Effector memory CD4-positive, alpha-beta T cell (primary cell): ENCODE results near the gene STAC2.
"Not testable (repeated sequence)": the region's sequence is repeated elsewhere in the genome, so short reads cannot be mapped to it uniquely, and the experiment has no call there.

Experiments
- DNase-seq, 3 donors: peaks; one replicate each; pipeline ENCODE4 v3.0.0-alpha.2; 2020
- H3K27ac ChIP-seq: 2 replicates; pipeline ENCODE4 v1.7.0; 2013; ENCODE audit warnings: mild to moderate bottlenecking, low read length, moderate library complexity; ENCODE audit not compliant: insufficient read depth, poor library complexity, severe bottlenecking
- H3K27me3 ChIP-seq: replicated peaks from 2 replicates; pipeline ENCODE4 v1.7.0; 2013; ENCODE audit warnings: mild to moderate bottlenecking, low read length; ENCODE audit not compliant: insufficient read depth, control insufficient read depth, poor library complexity, severe bottlenecking
- H3K36me3 ChIP-seq: 2 replicates; pipeline ENCODE4 v1.7.0; 2013; ENCODE audit warnings: mild to moderate bottlenecking, low read length, moderate library complexity; ENCODE audit not compliant: control insufficient read depth, insufficient read depth
- H3K4me1 ChIP-seq: 2 replicates; pipeline ENCODE4 v1.7.0; 2013; ENCODE audit warnings: low read length, mild to moderate bottlenecking; ENCODE audit not compliant: control insufficient read depth, insufficient read depth, poor library complexity, severe bottlenecking
- H3K4me3 ChIP-seq: 2 replicates; pipeline ENCODE4 v1.7.0; 2013; ENCODE audit warnings: low read length, low read depth, mild to moderate bottlenecking; ENCODE audit not compliant: insufficient read depth, poor library complexity, severe bottlenecking
- H3K9me3 ChIP-seq: 2 replicates; pipeline ENCODE4 v1.7.0; 2013; ENCODE audit warnings: mild to moderate bottlenecking, low read length, moderate library complexity; ENCODE audit not compliant: control insufficient read depth

STAC2 gene

DNA sequence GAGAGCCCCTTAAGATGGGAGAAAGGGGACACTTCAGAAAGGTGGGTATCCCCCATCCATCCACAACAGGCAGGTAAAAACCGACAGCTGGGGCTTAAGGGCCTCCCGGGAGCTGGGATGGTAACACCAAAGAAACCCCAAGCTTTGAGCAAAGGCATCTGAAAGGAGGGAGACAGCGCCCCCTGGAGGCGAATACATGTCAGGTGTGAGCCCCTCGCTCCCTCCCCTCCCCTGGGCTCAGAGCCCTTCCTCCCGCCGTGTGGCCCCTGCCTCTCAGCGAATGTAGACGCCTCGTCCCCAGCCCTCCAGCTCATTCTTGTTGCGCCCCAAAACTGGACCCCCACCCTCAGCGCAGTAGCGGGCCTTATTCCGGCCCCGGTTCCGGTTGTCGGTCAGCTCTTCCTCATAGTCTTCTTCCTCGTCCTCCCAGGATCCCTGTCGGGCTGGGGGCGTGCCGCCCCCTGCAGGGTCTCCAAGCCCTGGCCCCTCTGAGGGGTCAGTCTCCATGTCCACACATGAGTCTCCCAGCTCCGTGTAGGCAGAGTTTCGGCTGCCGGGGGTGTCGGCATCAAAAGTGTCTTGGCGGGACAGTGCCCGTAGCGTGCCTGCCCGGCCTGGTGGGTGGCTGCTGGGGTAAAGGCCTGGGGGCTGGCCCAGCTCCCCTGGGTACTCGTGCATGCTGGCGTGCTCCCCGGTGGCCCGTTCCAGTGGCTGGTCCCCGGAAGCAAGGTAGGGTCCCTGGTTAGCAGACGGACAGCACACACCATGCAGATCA is 50.6 kb downstream of the STAC2 start:
- Histone ChIP-seq H3K4me3 (no peak overlapping the region), H3K9me3 (no peaks in the 10 kb centered on the region), H3K36me3 (peaks cover 21% of the 10 kb centered on the region), H3K4me1 (no peaks in the 10 kb centered on the region), H3K27ac (no peak overlapping the region), H3K27me3 (no peaks in the 10 kb centered on the region)
- DNase-seq = peak; percentile 50 to 60 (median 55)

DNA sequence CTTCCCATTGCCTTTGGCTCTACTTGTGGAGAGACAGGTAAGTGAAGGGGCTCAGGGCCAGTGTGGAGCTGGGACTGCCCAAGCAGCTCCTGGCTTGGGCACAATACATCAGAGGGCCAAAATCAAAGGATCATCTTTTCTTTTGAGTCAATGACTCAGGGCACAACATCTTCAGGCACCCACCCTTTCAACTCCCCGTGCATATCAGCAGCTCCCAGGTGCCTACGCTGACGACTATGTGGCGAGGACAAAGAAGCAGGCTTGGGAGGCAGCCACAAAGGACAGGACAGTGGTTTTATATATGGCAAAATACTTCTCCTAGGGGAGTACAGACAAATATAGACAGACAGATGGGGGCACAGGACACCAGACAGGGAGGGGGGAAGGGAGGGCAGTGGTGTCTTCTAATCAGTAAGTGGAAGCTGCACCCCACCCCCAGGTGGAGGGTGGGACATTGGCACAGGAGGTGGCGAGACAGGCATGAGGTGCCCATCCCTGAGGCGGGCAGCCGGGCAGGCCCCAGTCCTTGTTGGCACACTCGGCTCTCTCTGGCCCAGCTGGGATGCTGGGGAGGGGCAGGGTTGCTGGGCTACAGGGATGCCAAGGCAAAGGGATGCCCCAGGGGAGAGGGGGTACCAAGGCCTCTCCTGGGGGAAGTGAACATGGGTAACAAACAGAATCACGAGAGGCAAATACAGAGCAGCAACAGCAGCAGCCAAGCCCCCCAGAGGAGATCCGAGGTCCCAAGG is 52.0 kb downstream of the STAC2 start:
- Histone ChIP-seq H3K36me3 (peaks cover 21% of the 10 kb centered on the region), H3K9me3 (no peaks in the 10 kb centered on the region), H3K4me1 (no peaks in the 10 kb centered on the region), H3K27me3 (no peaks in the 10 kb centered on the region), H3K4me3 (no peak overlapping the region), H3K27ac (no peak overlapping the region)
- no peak for DNase-seq

GRCh38 chr17:39173080-39173479 is 52.7 kb downstream of the STAC2 start:
- Histone ChIP-seq H3K4me1 (no peaks in the 10 kb centered on the region), H3K9me3 (no peaks in the 10 kb centered on the region), H3K27me3 (no peaks in the 10 kb centered on the region), H3K27ac (no peak overlapping the region), H3K4me3 (no peak overlapping the region), H3K36me3 (peaks cover 21% of the 10 kb centered on the region)
- DNase-seq = no peak

DNA sequence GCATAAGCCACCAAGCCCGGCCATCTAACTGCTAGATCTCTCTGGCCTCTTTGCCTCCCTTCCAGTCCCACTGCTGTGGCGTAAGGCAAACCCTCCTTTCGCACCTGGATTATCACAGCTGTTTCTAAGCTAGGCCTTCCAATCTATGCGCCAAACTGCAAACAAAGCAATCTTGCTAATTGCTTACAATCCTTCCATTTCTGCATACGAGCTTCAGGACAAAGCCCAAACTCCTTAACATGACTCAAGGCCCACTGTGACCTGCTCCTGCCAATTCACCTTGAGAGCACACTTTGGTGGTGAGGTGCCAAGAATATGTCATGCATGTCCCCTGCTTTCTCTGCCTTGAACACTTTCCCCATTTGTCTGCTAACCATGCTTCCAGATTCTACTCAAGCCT is 53.8 kb downstream of the STAC2 start:
- DNase-seq = no peak
- no peak overlapping the region for H3K27ac ChIP-seq
- H3K9me3 ChIP-seq = no peaks in the 10 kb centered on the region
- H3K36me3 ChIP-seq = peaks cover 11% of the 10 kb centered on the region
- no peaks in the 10 kb centered on the region for H3K4me1 ChIP-seq
- H3K27me3 ChIP-seq = no peaks in the 10 kb centered on the region
- H3K4me3 ChIP-seq = no peak overlapping the region

- Histone ChIP-seq H3K36me3 (no peaks in the 10 kb centered on the region), H3K4me1 (peaks cover under 1% of the 10 kb centered on the region), H3K27me3 (peaks cover 4% of the 10 kb centered on the region)
Observed at GRCh38 chr17:39170558-39170957, 55.2 kb downstream of the STAC2 start.

DNA sequence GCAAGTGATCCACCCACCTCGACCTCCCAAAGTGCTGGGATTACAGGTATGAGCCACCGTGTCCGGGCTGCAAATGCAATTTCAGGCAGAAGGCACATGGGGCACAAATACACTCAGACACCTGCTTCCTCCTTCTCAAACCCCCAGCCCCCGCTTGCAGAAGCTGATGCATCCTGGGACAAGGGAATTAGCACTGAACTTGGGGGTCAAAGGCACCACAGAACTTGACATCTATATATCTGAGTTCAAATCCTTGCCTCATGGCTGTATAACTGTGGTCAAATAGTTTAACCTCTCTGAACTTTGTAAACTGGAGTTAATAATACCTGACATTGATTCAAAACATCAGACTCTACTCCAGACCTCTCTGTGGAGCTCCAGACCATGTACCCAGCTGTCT is 55.6 kb downstream of the STAC2 start:
- Histone ChIP-seq H3K9me3 (no peaks in the 10 kb centered on the region), H3K27me3 (peaks cover 8% of the 10 kb centered on the region), H3K36me3 (no peaks in the 10 kb centered on the region), H3K4me1 (peaks cover 5% of the 10 kb centered on the region), H3K4me3 (no peak overlapping the region), H3K27ac (no peak overlapping the region)
- DNase-seq = no peak

More at GRCh38 chr17:39170558-39170957, 55.2 kb downstream of the STAC2 start:
- Histone ChIP-seq H3K4me3 (no peak overlapping the region), H3K27ac (no peak overlapping the region), H3K9me3 (no peaks in the 10 kb centered on the region)
- DNase-seq = no peak

DNA sequence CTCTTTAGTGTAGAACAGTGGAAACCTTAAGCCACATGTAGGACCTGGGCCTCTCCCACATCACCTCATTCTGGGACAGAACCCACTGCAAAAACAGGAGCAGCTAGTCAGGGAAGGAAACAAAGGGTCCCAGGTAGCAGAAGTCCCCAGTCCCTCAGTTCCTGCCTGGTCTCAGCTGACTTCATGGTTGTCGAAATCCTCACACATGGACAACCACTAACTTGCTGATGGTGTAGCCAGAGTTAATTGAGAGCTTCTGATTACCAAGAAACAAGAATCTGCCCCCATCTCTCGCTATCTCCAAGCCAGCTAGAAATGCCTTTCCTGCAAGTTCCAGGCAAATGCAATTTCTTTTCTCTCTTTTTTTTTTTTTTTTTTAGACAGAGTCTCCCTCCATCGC is 56.2 kb downstream of the STAC2 start:
- Histone ChIP-seq H3K27ac (no peak overlapping the region), H3K4me3 (no peak overlapping the region), H3K27me3 (peaks cover 8% of the 10 kb centered on the region), H3K4me1 (peaks cover 10% of the 10 kb centered on the region), H3K36me3 (no peaks in the 10 kb centered on the region), H3K9me3 (no peaks in the 10 kb centered on the region)
- DNase-seq = no peak

DNA sequence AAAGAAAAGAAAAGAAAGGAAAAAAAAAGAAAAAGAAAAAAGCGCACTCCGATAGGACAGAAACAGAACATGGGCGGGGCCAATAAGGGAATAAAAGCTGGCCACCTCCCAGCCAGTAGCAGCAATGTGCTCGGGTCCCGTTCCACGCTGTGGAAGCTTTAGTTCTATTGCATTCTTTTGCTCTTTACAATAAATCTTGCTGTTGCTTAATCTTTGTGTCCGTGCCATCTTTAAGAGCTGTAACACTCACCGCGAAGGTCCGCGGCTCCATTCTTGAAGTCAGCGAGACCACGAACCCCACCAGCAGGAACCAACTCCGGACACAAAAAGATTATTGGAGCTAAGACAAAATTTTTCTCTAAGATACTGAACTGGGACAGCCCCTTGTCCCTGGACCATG is 56.6 kb downstream of the STAC2 start:
- H3K36me3 ChIP-seq = no peaks in the 10 kb centered on the region
- no peak overlapping the region for H3K27ac ChIP-seq
- peaks cover 12% of the 10 kb centered on the region for H3K4me1 ChIP-seq
- DNase-seq = no peak
- peaks cover 8% of the 10 kb centered on the region for H3K27me3 ChIP-seq
- H3K9me3 ChIP-seq = no peaks in the 10 kb centered on the region
- no peak overlapping the region for H3K4me3 ChIP-seq

GRCh38 chr17:39168503-39168902 is 57.2 kb downstream of the STAC2 start:
- not testable (repeated sequence) for H3K9me3 ChIP-seq, H3K27ac ChIP-seq, H3K4me3 ChIP-seq, DNase-seq, H3K36me3 ChIP-seq, H3K27me3 ChIP-seq
- peaks cover 12% of the 10 kb centered on the region for H3K4me1 ChIP-seq

DNA sequence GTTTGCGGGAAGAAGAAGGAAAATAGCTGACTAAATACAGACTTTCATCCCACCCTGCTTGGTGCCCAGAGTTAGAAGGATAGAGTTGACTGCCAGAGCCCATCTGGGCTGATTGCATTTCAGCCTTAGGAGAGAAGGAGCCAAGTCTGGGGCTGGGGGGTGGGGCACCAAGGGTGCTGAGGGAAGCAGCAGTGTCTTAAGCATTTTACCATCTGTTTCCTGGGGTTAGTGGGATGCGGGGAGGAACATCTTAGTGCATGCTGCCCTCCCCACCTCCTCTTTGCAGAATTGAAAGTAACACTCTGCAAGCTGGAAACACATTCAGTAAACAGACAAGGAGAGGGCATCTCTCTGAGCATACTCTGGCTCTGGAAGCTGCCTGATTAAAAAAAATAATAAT is 58.3 kb downstream of the STAC2 start:
- Histone ChIP-seq H3K9me3 (no peaks in the 10 kb centered on the region), H3K27ac (no peak overlapping the region), H3K4me1 (peaks cover 12% of the 10 kb centered on the region), H3K36me3 (no peaks in the 10 kb centered on the region), H3K27me3 (peaks cover 8% of the 10 kb centered on the region), H3K4me3 (no peak overlapping the region)
- DNase-seq = no peak
